ENCODE measurements around the gene FAM168A. TPM values are rescaled to one million over a fixed set of nuclear protein-coding genes. Genes with fewer than 3 reads are reported as not detected.

The FAM168A gene
- total RNA-seq, 1 experiment from 2014 or later = 21.1 TPM

DNA sequence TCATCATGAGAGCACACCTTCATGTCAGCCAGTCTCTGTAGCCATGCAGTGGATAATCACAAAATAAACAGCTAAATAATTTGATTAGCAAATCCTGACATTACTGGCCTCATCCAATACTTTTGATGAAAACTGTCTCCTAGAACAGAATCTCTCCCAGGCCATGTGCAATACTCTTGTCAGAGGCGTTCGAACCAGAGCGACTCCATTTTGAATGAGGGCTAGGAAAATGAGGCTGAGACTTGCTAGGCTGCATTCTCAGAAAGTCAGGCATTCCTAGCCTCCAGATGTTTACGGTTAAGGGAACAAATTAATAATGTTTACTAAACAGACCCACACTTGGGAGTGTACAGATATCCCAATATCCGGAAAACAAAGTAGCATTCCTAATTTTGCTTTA is 69.9 kb downstream of the FAM168A start:
- peaks cover 9% of the 10 kb centered on the region for H3K9me3 ChIP-seq (ENCODE audit: control insufficient read depth, low read depth, low read length)
- Mint-ChIP-seq H3K27me3 (ENCODE audit: low read depth) (no peaks in the 10 kb centered on the region), H3K4me1 (peaks cover 56 to 67% of the 10 kb centered on the region in 2 experiments), H3K9me3 (peaks cover 14 to 18% of the 10 kb centered on the region in 2 experiments), H3K4me3 (no peak overlapping the region), H3K27ac (peak overlapping the region in 2 of 3 experiments; percentile 22 to 95; a peak in 4 of 7 replicates), H3K36me3 (ENCODE audit: insufficient read depth in 1 of 3, low read depth in 3 of 3) (peaks cover 11 to 22% (median 13%) of the 10 kb centered on the region in 3 experiments)
- H2AK5ac ChIP-seq (ENCODE audit: insufficient read length, low read length) = no peak overlapping the region
- no peaks in the 10 kb centered on the region for H3K79me1 ChIP-seq (ENCODE audit: insufficient read depth, low read depth, low read length, poor library complexity, severe bottlenecking)
- TF ChIP-seq, protein P1, sequence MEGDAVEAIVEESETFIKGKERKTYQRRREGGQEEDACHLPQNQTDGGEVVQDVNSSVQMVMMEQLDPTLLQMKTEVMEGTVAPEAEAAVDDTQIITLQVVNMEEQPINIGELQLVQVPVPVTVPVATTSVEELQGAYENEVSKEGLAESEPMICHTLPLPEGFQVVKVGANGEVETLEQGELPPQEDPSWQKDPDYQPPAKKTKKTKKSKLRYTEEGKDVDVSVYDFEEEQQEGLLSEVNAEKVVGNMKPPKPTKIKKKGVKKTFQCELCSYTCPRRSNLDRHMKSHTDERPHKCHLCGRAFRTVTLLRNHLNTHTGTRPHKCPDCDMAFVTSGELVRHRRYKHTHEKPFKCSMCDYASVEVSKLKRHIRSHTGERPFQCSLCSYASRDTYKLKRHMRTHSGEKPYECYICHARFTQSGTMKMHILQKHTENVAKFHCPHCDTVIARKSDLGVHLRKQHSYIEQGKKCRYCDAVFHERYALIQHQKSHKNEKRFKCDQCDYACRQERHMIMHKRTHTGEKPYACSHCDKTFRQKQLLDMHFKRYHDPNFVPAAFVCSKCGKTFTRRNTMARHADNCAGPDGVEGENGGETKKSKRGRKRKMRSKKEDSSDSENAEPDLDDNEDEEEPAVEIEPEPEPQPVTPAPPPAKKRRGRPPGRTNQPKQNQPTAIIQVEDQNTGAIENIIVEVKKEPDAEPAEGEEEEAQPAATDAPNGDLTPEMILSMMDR (conservative IDR thresholded peaks at IDR 0.05) = no peak
- H3K23ac ChIP-seq (ENCODE audit: insufficient read length, low read depth, low read length) = no peak overlapping the region
- H3T11ph ChIP-seq (ENCODE audit: low read length) = no peak overlapping the region
- no peak for DNase-seq
- no peak overlapping the region for H3K4me2 ChIP-seq (ENCODE audit: insufficient read depth, insufficient read length, low read length)
- no peaks in the 10 kb centered on the region for H3K27me3 ChIP-seq (ENCODE audit: insufficient read depth, low read length)
- no peak overlapping the region for H3K9ac ChIP-seq (ENCODE audit: extremely low read depth, insufficient read length, low read length)
- H2BK20ac ChIP-seq (ENCODE audit: low read depth, low read length, poor library complexity, severe bottlenecking) = no peak overlapping the region
- no peak overlapping the region for H3K56ac ChIP-seq (ENCODE audit: insufficient read length, low read depth, low read length)
- no peak overlapping the region for H2AFZ ChIP-seq (ENCODE audit: low read length)
- H3K23me2 ChIP-seq (ENCODE audit: insufficient read length, low read depth, low read length, poor library complexity, severe bottlenecking) = no peaks in the 10 kb centered on the region
- H3K27ac ChIP-seq (ENCODE audit: insufficient read length, low read depth, low read length) = no peak overlapping the region
- H3K18ac ChIP-seq (ENCODE audit: insufficient read length, low read depth, low read length) = no peak overlapping the region
- no peak overlapping the region for H4K5ac ChIP-seq (ENCODE audit: insufficient read length, low read depth, low read length)
- peaks cover 22% of the 10 kb centered on the region for H3K4me1 ChIP-seq (ENCODE audit: insufficient read depth, low read length)
- no peaks in the 10 kb centered on the region for H4K20me1 ChIP-seq (ENCODE audit: control insufficient read depth, insufficient read depth, insufficient read length)
- H3K4ac ChIP-seq (ENCODE audit: low read depth, low read length) = no peak overlapping the region
- H4K8ac ChIP-seq (replicated peaks; ENCODE audit: insufficient read length, low read depth, low read length) = no peak overlapping the region
- no peak overlapping the region for H4K91ac ChIP-seq (ENCODE audit: insufficient read length, low read depth, low read length)
- no peak overlapping the region for H2BK15ac ChIP-seq (ENCODE audit: low read depth, low read length)
- H2BK12ac ChIP-seq (ENCODE audit: insufficient read length, low read depth, low read length) = no peak overlapping the region
- no CpG with 5 or more reads among the region's 5 CpGs for WGBS (ENCODE audit: extremely low coverage, insufficient read length, low lambda C conversion rate)
- no peak overlapping the region for H2BK120ac ChIP-seq (ENCODE audit: low read depth, low read length, poor library complexity, severe bottlenecking)
- H3K14ac ChIP-seq (ENCODE audit: insufficient read depth, low read length) = no peak overlapping the region
- H2BK5ac ChIP-seq (ENCODE audit: insufficient read length, low read length) = no peak overlapping the region
- H3K79me2 ChIP-seq (ENCODE audit: insufficient read depth, low read length) = no peaks in the 10 kb centered on the region
